Stimulated activated CD4-positive, alpha-beta T cell treated with anti-CD3 and anti-CD28 coated beads, Interleukin-15, amount 100 ng/mL, for 24 hours (primary cell): ENCODE measurements around the gene DICER1.

Source experiments
- DNase-seq: peaks from one replicate; pipeline ENCODE4 v3.0.0-alpha.2; 2020

The DICER1 gene

GRCh38 chr14:95071649-95072280 is 85.6 kb downstream of the DICER1 start:
- no peak for DNase-seq

DNA sequence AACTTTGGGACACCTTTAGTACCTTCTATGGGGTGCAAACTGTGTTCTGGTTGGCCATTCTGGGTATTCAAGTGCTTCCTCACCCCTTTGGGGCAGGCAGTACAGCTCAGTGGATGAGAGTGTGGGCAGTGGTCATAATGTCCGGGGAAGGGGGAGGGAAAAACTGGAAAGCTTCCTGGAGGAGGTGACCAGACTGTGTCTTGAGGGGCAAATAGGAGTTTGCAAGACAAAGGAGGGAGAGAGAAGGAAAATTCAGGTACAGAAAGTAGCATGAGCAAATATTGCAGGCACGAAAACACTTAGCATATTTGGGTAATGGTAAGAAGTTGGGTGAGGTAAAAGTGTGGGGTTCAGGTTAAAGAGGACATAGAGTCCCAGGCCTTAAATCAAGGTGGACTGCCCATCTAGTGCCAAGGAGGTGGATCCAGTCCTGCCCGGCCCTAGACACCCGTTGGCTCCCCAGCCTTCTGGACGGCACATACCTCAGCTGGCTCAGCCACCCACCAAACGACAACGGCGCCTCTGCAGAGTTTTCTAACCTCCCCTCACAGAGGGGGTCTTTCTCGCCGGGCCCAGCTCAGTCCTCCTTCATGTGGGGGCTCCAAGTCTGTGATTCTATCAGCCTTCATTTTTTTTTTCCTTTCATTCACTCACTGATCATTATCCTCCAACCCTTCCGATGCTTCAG is 86.4 kb downstream of the DICER1 start:
- no peak for DNase-seq

GRCh38 chr14:95069547-95069946 is 87.8 kb downstream of the DICER1 start:
- no peak for DNase-seq

GRCh38 chr14:95069018-95069417 is 88.3 kb downstream of the DICER1 start:
- no peak for DNase-seq

DNA sequence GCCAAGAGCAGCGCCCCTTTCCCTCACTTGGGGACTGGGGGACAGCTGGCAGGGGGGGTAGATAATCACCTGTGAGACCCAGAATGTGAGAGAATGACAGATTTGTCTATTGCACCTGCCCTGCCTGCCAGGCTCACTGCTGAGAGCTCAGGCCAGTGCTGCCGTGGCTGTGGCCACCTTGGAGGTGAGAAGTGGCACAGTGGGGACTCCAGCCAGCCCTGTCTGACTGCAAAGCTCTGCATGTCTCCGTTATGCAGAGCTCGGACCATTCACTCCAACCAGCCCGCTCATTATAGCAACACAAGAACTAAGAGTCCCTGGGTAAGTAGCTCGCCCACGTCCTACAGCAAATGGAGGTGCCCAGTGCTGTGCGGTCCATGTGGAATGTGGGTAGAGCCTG is 88.8 kb downstream of the DICER1 start:
- DNase-seq, result no peak

GRCh38 chr14:95068080-95068479 is 89.2 kb downstream of the DICER1 start:
- no peak for DNase-seq

DNA sequence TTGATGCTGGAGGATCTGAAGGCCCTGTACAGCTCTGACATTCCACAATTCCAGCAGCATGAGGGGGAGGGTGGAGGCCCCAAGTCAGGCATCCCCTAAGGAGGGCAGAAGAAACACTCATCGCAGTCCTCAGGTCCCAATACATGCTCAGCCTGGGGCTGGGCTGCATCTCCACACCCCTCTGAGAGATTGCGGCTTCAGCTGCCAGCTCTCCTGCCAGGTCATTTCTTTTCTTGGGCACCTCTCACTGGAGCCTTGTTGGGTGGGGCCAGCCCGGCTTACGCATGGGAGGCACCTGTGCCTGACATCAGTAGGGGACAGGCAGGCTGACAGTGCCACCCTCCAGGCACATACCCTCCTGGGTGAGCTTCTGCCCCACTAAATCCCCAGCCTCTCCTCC is 89.8 kb downstream of the DICER1 start:
- DNase-seq, result no peak

DNA sequence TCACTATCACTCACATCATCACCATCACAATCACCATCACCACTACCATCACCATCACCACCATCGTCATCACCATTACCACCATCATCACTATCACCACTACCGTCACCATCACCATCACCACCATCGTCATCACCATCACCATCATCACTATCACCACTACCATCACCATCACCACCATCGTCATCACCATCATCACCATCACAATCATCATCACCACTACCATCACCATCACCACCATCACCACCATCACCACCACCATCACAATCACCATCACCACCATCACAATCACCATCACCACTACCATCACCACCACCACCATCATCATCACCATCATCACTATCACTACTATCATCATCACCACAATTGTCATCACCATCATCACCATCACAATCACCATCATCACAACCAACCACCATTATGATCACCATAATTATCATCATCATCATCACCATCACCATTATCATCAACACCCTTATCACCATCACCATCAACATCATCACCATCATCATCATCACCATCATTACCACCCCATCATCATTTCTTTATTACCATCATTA is 90.8 kb downstream of the DICER1 start:
- DNase-seq, result no peak

DNA sequence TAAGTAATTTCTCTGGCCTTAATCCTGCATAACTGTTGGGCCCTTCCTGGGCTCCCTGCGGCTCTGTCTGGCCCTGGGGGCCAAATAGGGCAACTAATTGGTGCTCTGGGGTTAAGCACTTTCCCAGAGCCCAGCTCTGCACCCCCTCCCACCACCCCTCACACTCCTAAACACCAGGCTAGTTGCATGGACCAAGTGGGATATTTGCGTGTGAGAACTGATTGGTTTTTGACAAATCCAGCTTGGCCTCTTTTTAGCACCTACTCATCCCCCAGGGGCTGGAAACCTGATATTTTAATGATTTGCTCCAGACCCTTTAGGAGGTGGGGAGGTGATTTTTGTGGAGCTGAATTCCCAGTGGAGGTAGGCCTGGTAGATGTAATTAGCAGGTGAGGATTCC is 91.9 kb downstream of the DICER1 start:
- no peak for DNase-seq

DNA sequence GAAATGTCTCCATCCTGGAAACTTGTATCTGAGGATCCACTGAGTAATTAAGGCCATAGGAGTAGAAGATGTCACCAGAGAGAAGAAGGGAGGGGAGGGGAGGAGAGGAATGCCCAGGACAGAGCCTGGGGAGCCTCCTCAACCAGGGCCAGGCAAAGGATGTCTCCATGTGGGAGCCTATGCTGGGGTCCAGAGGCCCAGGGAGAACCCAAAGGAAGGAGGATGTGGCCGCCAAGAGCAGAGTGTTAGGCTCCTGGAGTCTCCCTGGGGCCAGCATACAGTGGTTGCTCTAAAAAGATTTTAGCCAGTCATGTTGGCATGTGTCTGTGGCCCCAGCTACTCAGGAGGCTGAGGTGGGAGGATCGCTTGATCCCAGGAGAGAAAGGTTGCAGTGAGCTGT is 92.6 kb downstream of the DICER1 start:
- DNase-seq, result no peak

DNA sequence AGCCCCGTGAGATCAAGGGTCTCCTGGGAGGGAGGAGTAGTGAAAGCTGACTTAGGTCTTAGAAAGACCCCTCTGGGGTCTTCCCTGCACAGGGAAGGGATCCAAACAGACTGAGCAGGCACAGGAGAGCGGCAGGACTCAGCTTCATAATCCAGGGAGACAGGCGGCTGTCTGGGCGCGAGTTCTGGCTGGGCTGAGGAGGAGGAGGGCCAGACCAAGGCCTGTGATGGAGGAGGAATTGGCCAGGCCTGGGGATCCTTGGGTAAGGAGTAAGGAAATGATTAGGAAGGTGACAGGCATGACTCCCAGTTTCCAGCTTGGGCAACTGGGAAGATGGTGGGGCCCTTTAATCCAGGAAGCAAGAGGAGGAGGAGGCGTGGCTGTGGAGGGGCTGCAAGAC is 93.1 kb downstream of the DICER1 start:
- DNase-seq, result no peak

DNA sequence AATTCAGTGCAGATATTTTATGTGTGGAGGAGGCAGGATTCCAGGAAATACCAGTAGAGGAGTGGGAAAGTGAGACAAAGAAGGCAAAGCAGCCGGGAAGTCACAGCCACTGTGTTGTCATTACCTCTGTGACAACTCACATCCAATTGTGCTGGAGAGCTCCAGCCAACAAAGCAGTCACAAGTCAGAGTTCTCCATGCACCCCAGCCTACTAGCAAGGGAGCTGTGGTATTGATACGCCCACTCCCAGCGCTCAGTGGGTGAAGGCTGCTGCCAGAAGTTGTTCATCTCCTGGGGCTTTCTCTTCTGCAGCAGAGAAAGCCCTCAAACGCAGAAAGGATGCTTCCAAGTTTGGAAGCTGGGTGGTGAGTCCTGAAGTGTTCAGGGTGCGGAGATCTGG is 93.9 kb downstream of the DICER1 start:
- DNase-seq, result no peak

DNA sequence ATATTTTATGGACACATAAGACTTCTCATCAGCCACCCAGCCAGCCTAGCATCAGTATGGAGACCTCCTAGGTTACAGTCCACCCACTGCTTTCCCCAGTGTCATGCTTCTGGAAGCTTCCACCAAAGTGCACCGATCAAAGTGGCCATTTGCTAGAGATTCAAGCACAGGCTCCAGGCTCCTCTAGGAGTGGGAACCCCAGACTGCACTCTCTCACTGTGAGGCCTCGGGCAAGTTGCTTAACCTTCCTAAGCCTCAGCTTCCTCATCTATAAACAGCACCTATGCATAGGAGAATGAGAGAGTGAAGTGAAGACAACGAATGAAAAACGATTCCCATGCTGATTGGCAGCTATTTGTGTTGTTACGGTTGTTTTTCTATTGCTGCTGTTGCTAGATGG is 94.4 kb downstream of the DICER1 start:
- DNase-seq, result no peak

- DNase-seq, result no peak
These were observed 95.1 kb downstream of the DICER1 start for GRCh38 chr14:95062220-95062619.

- no peak for DNase-seq
These were observed 95.8 kb downstream of the DICER1 start for GRCh38 chr14:95061317-95062093.

- DNase-seq, result no peak
These were observed 98.2 kb downstream of the DICER1 start for GRCh38 chr14:95059126-95059525.

DNA sequence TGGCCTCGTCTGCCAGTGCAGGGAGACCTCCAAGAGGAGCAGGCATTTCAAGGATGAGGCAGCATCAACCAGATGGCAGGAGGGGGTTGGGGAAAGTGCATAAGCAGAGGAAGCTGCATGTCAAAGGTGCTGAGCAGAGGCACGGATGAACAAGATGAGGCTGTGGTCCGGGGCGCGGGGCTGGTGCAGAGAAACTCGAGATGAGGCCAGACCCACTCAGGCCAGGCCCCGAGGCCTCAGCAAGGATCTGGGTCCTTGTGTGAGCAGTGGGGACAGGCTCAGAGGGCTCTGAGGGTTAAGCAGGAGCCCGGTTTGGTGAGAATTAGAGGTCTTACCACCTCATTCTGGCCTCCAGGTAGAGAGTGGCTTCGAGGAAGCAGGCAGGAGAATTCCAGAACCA is 98.8 kb downstream of the DICER1 start:
- DNase-seq, result no peak

DNA sequence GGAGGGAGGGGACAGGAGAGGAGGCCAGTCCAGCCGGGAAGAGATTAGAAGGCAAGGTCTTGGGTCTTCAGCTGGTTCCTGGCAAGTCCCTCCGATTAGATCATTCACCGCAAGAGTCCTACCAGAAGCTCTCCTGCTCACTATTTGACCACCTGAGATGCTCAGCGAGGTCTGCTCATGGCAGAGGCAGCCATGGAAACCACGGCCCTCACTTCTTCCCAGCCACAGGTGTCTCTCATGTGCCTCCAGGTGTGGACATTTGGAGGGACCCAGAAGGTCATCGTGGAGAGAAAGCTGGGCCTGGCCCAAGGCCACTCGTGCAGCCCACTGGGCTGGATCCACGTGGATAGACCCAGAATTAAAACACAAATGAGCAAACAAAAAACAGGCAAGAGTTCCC is 99.5 kb downstream of the DICER1 start:
- no peak for DNase-seq

GRCh38 chr14:95057147-95057546 is 100.2 kb downstream of the DICER1 start:
- DNase-seq, result no peak

GRCh38 chr14:95056476-95056875 is 100.9 kb downstream of the DICER1 start:
- no peak for DNase-seq

DNA sequence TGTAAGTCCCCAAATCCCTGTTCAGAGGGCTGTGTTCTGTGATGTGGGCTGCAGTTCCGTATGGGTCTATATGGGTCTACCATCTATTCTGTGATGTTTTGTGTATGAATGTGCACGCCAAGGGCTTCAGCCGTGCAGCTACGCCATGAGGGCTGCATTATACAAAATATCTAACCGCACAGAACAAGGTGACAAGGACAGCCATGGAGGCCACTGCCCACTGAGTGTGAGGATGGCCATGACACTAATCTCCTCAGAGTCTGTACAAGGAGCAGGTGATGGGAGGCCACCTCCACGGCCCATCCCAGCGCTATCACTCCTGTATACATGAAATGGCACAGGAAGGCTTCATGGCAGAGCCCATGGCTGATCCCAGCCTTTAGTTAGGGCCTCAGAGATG is 102.0 kb downstream of the DICER1 start:
- no peak for DNase-seq

GRCh38 chr14:95054346-95055280 is 102.7 kb downstream of the DICER1 start:
- DNase-seq, result no peak
